ENCODE data around the gene TCP11L1.

- TF ChIP-seq EZH2 (IDR thresholded peaks at IDR 0.05), result no peak
- no peak for TF ChIP-seq POLR2AphosphoS5 (IDR thresholded peaks at IDR 0.05; ENCODE audit: borderline replicate concordance, low read depth, low read length)
Measured at GRCh38 chr11:33027233-33027632, 12.1 kb upstream of the TCP11L1 start.

All from SK-N-MC (cell line).